HG02938 (cell line): ENCODE results near the gene PRDM1.

ENCODE experiments used
- ATAC-seq: cut with Tn5 transposase; IDR thresholded peaks from one replicate; pipeline ENCODE4 v1.9.1; 2021; ENCODE audit warnings: mild to moderate bottlenecking, moderate library complexity; ENCODE audit not compliant: unreplicated experiment

The PRDM1 gene

DNA sequence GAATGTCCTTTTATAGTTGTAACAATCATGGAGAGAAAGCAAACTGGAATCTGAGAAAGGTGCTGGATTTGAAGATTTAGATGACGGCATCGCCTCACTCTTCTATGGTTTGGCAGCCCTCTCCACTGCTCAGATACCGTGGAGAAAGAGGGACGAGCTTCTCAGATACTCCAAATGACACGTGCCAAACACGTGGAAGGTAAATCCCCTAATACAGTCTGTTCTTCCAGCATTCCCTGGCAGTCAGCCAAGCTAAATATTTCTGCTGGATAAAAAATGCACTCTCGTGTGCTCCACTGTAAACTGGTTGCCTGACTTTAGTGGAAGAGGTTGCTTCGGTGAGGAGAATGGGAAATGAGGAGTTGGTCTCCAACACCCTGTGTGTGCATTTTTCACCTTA is 16.7 kb upstream of the PRDM1 start:
- ATAC-seq: no peak

DNA sequence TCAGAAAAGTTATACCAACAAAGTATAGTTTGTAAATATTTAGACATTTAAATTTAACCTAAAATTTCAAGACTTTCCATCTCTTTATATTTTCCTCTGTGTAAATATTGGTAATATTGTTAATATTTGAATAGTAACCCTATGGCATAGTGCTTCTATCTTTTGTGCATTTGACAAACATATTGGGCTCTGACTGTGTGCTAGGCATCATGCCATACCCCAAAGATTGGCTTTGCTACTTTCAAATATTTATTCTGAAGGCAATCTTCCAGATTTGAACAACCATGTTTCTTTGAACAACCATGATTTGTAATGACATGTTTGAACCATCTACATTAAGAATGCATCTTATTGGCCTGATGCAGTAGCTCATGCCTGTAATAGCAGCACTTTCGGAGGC is 15.5 kb upstream of the PRDM1 start:
- ATAC-seq: no peak

DNA sequence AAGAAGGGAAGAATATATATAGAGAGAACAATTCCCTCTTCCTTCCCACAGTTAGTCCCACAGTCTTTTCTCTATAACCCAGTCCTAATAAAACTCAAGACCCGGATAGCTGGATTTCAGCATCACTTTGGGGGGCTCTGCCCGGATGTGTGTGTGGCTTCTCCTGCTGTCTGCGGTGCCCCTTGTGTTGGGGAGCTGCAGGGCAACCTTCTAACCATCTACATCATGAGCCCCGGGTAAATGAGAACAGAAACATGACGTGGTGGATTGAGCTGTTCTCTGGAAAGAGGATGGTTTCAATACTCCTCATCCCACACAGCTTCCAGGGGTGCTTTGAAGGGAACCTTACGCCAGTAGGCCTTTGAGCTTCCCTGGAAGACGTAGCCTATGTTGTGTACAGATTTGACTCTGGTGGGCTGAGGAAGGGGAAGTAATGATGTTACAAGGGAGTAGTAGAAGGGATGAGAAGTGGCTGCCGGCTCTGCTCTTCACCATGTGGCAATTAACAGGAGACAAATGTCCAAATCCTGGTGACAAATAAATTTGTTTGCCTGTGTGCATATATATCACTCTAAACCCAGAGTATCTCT is 13.5 kb upstream of the PRDM1 start:
- no peak for ATAC-seq

DNA sequence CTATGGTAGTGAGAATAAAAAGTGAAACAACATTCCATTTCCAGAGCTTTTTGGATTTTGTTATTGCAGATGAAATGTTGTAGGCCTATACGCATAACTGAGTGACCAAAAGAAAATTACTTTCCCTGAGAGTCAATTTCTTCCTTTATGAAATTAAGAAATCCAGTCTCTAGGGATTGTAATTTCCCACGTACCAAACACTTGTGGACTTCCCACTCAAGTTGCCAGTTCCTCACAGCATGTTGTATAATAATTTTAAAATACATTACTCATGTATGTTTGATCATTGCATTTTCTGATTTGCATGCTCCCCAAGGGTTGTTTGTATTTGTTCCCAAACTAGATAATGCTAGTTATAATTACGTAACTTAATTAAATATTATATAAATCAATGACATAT is 12.0 kb upstream of the PRDM1 start:
- ATAC-seq: no peak

DNA sequence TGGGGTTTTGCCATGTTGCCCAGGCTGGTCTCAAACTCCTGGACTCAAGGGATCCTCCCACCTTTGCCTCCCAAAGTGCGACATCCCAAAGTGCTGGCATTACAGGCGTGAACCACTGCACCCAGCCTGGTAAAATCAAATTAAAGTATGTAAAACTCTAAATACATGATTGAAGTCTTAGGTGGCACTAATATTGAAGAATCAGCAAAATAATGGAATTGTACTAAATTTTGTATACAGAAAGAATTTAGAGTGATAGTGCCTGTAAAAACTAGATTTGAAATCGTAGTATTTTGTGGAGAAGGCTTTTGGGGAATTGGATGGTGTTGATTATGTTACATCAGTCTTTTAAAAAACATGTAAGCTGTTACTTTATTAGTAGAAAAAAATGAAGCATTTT is 10.0 kb upstream of the PRDM1 start:
- ATAC-seq: no peak

DNA sequence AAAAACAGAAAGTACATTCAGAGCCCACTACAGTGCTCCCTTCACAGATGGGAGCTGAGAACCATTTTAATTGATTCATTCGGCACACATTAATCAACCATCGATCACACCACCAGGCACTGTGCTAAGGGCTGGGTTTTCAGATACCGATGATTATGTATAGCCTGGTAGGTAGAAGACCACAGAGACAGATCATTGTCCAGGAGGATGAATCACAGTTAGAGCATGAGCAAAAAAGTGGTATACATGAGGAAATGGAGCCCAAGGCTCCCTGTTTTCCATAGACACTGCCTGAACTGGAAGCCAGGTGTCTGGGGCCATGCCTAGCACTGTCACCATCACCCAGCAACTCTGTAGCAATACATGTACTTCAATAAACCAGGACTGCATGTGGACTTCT is 9.0 kb upstream of the PRDM1 start:
- ATAC-seq: no peak

DNA sequence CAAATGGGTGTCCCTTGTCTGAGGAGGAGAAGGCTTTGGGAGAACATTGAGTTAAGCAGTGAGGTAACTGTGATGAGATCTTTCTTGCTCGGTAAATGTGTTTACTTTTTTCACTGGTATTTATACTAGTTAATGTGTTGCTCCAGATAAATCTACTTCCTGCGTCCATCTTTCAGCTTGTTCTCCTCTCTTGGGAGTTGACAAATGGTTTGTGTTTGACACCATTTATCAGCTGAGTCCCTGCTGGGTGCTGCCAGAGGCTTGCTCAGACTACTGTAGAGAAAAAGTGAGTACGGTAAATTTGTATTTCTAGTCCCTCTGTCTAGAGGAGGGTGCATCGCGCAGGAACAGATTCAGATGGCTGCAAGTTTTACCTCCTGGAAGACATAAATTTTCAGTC is 8.3 kb upstream of the PRDM1 start:
- ATAC-seq: no peak

DNA sequence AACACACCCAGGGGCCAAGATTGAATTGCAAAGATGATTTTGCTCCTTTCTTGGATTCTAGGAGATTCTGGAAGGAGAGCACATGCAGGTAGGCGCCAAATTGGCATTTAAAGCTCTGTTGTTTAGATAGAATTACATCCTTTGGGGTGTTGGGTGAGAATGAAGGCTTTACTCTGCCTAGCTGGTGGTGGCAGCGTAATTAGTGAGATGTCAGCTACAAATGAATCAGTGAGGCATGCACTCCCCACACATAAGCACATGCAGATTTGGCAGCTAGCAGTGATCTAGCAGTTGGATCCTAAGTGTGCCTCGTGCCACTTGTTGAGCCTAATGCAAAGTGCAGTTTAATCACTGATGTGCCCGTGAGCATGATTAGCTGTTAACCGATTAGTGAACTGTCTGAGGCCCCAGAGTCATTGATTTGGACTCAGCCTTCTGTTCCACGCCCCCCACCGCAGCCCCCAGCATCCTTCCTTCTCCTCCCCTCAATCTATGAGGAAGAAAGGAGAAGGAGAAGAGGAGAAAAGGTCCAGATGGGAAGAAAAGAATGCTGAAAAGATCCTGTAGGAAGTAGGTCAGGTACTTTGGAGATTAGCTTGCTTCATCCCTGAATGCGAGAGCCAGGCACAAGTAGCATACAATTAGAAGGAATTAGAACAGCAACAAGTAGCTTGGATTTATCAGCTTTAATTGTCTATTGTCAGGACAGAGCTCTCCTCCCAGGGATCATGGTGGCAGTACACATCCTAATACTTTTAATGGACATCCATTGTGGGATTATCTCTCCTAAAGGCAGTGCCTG is 6.0 kb upstream of the PRDM1 start:
- no peak for ATAC-seq

DNA sequence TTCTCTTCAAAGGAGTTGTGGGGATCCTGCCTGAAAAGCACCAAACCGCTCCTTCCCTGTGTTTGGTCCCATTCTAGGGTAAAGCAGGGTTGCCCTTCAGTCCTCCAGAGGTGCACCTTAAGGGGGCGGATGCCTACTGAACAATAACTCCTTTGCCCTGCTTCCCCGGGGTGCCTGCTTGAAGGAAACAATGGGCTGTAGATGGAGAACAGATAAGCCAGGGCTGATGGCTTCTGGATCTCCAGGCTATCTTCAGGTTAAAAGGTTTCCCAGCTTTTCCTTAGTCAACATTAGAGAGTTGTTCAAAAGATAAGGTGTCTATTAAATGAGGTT is 5.4 kb upstream of the PRDM1 start:
- ATAC-seq: no peak

DNA sequence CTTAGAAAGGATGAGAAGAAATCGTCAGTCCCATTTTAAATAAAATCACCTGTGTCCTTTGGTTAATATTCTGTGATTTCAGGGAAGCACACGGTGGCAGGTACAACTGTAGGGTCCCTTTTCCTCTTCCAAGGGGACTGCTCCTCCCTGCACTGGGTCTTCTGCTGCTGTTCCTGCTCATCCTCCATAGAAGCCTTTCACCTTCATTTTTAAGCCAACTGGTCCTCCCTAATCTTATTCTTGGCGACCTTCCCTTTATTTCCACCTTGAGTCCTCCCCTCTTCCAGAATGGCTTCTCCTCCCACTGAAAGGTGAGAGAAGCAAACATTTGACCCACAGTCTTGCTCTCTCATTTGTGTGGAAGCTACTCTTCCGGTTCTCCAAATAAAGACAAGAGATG is 4.4 kb upstream of the PRDM1 start:
- no peak for ATAC-seq

DNA sequence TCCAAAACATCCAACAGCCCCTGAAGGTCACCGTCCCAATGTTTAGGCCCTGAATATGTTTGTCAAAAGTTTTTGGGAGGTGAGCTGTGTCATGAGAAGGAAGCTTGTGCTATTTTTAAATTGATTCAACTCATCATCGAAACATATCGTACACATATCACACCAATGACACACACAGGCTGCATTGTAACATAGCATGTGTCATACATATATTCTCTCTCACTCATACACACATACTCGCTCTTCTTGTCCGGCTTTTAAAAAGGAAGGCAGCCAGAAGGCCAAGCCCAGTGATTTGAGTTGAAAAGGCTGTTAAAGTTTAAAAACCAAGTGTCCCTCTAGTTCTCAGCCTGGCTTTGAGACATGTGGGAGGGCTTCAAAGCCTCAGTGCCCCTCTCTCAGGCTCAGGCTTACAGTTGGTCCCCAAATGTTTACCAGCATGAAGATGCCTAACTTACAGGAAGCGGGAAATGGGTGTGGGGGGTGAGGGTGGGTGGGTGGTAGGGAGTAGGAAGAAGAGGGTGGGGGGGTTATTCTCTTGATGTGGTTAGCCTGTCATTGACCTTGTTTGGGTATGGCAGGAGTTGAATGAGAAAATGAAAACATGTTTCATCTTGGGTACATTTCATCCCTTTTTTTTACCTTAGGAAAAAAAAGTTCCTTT is 3.3 kb upstream of the PRDM1 start:
- no peak for ATAC-seq

DNA sequence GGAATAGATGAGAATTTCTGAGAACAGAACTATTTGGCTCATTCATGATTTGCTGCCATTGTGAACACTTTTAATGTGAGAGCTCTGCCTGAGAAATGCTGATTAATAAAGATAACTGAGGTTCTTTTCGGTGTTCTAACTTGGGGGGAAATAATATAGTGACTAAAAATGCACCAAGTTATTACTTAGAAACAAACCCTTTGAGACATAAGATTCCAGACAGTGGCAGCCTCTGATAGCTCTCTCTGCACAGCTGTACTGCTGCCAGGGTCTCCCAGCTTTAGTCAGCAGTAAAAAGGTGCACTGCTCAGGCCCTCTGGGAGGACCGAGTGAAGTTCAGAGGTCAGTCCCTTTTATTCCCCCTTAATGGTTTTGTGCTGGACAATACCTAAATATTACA is 2.5 kb upstream of the PRDM1 start:
- ATAC-seq: no peak

DNA sequence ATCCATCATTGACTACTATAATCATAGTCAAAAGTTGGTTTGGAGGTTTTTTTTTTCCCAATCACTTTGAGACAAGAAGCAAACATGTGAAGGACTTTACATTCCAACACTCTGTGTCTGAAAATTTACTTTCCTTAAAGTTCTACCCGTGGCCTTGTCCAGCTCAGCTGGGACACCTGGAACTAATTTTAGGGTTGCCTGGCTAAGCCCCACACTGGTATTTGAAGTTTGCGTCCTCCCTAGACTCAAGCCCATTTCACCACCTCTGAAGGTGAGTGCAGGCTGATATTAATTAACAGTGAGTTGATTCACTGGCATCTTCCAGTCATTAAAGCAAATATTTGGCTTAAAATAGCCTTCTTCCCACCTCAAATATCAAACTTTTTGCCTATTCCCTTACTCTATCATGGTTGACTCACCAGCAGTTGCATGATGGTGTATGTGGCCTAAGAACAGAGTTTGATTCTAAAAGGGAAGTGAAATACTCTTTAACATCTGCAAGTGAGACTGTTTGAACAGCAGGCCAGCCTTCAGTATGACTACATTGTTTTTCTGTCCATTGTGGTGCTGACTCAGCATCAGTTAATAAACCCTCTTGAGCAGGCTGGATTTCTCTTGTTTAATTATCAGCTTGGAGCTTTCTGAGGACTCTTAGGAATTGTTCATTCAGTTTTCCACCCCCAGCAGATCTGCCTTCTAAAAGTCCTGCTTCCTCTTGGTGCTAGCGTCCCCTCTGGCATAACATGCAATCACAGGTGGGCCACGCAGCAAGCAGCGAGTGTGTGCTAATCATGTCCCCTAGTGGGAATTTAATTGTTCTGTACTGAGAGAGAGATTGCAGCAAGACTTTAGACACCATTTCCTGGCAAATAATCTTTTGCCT is 1.8 kb upstream of the PRDM1 start:
- ATAC-seq: peak; percentile 85

DNA sequence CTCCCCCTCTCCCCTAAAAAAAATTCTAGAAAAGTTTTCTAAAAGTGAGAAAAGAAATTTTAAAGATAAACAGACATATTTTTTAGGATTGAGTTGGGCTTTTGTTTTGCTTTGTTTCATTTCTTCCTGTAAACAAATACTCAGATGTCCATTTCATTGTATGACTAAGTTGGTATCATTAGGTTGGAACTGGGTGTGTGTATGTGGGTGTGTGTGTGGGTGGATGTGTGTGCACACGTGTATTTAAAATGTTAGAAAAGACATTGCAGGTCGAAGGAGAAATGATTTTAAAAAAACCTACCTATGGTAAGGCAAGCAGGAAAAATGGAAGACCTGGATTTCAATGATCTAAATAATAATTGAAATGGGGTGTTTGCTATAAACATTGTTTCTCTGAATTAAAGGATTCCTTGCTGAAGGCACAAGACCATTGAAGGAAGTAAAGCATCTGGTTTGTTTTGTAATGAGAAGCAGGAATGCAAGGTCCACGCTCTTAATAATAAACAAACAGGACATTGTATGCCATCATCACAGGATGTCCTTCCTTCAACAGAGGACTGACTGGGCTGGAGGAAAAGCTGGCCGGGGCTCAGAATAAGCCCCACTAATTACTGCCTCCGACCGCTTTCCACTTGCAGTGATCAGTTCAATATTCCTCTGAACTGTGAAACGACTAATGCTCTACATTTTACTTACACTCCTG is 996 bp upstream of the PRDM1 start:
- ATAC-seq: no peak

DNA sequence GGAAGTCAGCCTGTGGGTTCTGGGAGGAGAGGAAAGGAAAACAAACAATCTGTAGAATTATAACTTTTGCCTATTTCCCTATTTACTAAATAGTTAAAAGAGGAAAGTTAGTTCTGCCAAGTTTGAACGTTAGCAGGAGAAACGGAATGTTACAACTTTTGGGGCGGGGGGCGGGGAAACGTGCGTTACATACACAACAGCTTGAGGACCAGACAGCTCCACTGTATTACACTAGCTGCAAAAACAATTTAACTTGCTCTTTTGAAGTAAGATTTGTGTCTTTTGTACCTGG is 498 bp upstream of the PRDM1 start:
- ATAC-seq: no peak

DNA sequence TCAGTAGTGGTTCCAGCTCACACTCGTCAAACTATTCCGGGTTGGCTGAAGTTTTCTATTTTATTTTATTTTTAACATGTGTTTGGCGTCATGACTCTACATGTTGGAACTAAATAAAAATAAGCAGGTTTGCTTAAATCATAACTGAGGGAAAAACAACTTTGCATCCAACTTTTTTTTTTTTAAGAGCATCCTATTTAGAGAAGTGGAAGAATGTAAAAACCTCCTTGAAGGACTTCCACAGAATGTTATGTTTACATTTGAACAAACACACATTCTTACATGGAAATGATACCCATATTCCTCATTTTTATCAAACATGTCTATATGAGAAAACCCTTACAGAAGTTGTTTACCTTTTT is 659 bp downstream of the PRDM1 start:
- ATAC-seq: no peak

DNA sequence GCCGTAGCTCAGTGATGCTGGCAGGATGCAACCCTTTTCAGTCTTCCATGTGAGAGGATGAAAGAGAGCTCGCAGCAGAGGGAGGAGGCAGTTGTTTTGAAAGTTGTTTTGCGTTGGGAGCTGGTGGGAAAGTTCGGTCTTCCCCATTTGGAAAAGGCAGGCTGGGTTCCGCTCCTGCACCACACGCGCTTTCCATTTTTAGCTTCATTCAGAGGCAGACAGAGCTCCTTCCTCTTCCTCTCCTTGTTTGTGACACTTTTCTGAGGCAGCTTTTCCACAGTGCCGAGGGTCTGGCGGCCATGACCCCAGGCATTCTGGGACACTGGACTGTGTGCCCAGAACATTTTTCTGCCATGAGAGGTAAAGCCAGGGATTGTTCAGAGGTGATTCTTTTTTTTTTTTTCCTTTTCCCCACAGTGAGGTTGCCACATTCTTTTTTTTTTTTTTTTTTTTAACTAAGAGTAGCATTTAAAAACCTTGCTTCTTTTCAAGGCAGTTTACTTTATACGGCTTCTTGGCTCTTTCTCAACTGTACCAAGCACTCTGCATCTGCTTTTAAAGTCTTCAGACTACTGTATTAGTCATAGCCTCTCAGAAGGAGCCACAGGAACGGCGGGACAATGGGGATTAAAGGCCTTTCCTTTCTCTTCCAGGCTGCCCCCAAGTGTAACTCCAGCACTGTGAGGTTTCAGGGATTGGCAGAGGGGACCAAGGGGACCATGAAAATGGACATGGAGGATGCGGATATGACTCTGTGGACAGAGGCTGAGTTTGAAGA is 1.6 kb downstream of the PRDM1 start:
- no peak for ATAC-seq

DNA sequence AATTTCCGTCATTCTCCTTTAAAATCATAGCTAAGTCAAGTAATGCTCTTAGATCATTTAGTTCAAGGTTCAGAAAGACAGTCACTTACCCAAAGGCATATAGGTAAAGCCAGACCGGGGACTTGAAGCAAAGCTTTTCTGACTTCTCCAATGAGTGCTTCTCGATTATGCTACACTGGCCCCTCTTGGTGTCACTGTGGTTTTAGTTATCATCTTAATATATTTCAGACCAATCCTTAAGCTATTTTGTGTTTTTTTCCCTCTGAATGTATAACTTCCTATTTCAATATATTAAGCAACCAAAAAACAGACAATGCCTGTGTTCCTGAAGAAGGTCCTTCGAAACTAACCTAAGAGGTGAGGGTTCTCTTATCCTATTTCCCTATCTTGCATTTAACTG is 3.9 kb downstream of the PRDM1 start:
- no peak for ATAC-seq

DNA sequence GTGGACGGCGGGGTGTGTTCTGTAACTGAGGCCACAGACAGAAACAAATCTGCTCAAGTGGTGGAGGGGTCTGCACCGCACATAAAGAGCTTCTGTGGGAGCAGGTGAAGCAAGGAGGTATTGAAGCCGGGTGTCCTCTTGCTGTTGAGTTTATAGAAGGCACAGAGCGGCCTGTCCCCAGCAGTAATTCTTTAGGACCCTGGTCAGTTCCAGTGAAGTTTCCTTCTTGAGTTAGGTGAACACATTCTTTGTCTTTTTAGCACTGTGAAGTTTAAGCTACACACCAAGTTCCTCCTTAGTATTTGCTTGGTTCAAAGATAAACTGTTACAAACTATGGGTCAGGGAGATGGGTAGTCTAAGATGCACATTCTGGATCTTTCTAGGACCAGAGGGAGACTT is 6.1 kb downstream of the PRDM1 start:
- ATAC-seq: no peak

DNA sequence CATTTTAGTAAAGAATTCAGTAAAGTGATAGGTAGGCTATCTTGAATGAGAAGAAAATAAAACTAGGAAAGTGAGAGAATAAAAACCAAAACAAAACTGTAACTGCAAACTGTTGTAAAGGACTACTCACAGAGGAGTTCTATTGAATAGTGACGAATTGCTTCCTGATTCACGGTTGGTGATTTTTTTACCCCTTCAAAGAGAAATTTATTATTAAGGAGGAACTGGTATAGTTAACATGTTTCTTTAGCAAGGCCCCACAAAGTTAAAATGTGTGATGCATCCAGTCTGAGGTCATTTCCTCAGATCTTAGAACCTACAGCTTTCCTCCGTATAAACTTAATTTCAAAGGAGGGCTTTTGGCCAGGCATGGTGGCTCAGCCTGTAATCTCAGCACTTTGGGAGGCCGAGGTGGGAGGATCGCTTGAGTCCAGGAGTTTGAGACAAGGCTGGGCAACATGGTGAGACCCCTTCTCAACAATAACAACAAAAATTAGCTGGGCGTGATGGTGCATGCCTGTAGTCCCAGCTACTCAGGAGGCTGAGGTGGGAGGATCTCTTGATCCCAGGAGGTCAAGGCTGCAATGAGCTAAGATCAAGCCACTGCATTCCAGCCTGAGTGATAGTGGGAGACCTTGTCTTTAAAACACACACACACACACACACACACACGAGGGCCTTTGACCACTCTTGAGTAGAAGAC is 8.3 kb downstream of the PRDM1 start:
- no peak for ATAC-seq
